ENCODE measurements around the gene SPRY4. TPM values are rescaled to one million over a fixed set of nuclear protein-coding genes. Genes with fewer than 3 reads are reported as not detected.

Gene SPRY4
- total and polyA plus RNA-seq, 2 of the 13 experiments (the other 11 are each of a cell fraction or from before 2014, with no cell fraction given), result 8.9 to 17.8 TPM

DNA sequence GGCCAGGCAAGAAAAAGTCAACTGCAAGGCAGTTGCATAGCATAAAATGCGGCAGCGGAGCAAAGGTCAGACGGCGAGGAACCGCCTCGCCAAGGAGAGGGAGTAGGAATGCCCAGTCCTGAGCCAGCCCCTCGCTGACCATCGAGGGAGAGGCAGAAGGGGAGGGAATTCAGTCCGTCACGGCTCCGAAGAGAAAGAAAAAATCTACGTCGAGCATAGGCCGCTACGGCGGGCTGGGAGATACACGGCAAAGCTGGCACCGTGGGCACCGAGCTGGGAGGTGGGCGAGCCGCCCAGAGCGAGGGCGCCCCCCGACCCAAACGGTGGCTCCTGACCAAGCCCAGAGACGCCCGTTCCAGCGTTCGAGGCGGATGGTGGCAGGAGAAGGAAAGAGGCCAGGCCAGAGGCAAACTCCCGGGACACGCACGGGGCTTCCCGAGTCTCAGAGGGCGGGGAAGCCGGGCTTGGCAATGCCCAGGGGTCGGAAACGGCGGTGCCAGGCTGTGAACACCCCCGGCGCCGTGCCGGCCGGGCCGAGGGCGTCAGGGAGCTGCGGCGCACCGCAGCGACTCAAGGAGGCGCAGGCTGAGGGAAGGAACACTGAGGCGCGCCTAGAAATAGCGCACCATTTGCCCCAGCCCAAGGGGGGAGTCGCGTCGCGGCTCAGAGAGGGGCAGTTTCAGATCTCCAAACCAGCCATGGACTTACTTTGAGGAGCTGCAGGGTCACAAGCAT lies 518 bp downstream of the SPRY4 start (continued):
- TF ChIP-seq, protein P1, sequence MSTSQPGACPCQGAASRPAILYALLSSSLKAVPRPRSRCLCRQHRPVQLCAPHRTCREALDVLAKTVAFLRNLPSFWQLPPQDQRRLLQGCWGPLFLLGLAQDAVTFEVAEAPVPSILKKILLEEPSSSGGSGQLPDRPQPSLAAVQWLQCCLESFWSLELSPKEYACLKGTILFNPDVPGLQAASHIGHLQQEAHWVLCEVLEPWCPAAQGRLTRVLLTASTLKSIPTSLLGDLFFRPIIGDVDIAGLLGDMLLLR (CRISPR knock-in tag; IDR thresholded peaks at IDR 0.05), result 0 out of 2 replicates have a peak, but pooled peaks have one; percentile 8
- TF ChIP-seq JUNB (CRISPR knock-in tag; IDR thresholded peaks at IDR 0.05; ENCODE audit: borderline replicate concordance), result no peak; the same call in 1 of the 2 replicates
- TF ChIP-seq, protein P2, sequence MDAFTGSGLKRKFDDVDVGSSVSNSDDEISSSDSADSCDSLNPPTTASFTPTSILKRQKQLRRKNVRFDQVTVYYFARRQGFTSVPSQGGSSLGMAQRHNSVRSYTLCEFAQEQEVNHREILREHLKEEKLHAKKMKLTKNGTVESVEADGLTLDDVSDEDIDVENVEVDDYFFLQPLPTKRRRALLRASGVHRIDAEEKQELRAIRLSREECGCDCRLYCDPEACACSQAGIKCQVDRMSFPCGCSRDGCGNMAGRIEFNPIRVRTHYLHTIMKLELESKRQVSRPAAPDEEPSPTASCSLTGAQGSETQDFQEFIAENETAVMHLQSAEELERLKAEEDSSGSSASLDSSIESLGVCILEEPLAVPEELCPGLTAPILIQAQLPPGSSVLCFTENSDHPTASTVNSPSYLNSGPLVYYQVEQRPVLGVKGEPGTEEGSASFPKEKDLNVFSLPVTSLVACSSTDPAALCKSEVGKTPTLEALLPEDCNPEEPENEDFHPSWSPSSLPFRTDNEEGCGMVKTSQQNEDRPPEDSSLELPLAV (CRISPR knock-in tag; conservative IDR thresholded peaks at IDR 0.05; ENCODE audit: low read depth), result no peak
- 0 out of 2 replicates have a peak, but pooled peaks have one; percentile 26 for TF ChIP-seq CHCHD3 (CRISPR knock-in tag; IDR thresholded peaks at IDR 0.05)
- TF ChIP-seq, protein P3, sequence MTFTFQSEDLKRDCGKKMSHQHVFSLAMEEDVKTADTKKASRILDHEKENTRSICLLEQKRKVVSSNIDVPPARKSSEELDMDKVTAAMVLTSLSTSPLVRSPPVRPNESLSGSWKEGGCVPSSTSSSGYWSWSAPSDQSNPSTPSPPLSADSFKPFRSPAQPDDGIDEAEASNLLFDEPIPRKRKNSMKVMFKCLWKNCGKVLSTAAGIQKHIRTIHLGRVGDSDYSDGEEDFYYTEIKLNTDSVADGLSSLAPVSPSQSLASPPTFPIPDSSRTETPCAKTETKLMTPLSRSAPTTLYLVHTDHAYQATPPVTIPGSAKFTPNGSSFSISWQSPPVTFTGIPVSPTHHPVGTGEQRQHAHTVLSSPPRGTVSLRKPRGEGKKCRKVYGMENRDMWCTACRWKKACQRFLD (CRISPR knock-in tag; IDR thresholded peaks at IDR 0.05; ENCODE audit: borderline replicate concordance), result 0 out of 2 replicates have a peak, but pooled peaks have one; percentile 27
- no peak for TF ChIP-seq ZNF10 (CRISPR knock-in tag; IDR thresholded peaks at IDR 0.05; ENCODE audit: borderline replicate concordance, low read depth)
- TF ChIP-seq ZNF549 (CRISPR knock-in tag; IDR thresholded peaks at IDR 0.05), result peak; percentile 47; the same call in 1 of the 2 replicates
- no peak for TF ChIP-seq HNRNPK (IDR thresholded peaks at IDR 0.05; ENCODE audit: low read depth, low read length, poor library complexity, severe bottlenecking)
- no peak for TF ChIP-seq KDM6A (CRISPR knock-in tag; IDR thresholded peaks at IDR 0.05; ENCODE audit: low read depth)
- TF ChIP-seq ZSCAN9 (CRISPR knock-in tag; IDR thresholded peaks at IDR 0.05; ENCODE audit: borderline replicate concordance), result 0 out of 2 replicates have a peak, but pooled peaks have one; percentile 3
- TF ChIP-seq ZIK1 (CRISPR knock-in tag; IDR thresholded peaks at IDR 0.05; ENCODE audit: borderline replicate concordance, low read depth), result 0 out of 2 replicates have a peak, but pooled peaks have one; percentile 38
- TF ChIP-seq RBFOX2 (IDR thresholded peaks at IDR 0.05; ENCODE audit: low read depth, low read length), result peak; percentile 79
- 0 out of 2 replicates have a peak, but pooled peaks have one; percentile 7 for TF ChIP-seq NAIF1 (CRISPR knock-in tag; IDR thresholded peaks at IDR 0.05; ENCODE audit: borderline replicate concordance)
- TF ChIP-seq SRY (CRISPR knock-in tag; IDR thresholded peaks at IDR 0.05), result peak; percentile 11; the same call in 1 of the 2 replicates
- TF ChIP-seq ZNF101 (CRISPR knock-in tag; IDR thresholded peaks at IDR 0.05; ENCODE audit: borderline replicate concordance, low read depth), result 0 out of 2 replicates have a peak, but pooled peaks have one; percentile 32
- TF ChIP-seq NFE2 (CRISPR knock-in tag; IDR thresholded peaks at IDR 0.05), result no peak
- peak; percentile 66 for TF ChIP-seq AGO2 (optimal IDR thresholded peaks at IDR 0.05; ENCODE audit: low read depth, low read length)
- peak; percentile 31; the same call in 1 of the 2 replicates for TF ChIP-seq MAF1 (CRISPR knock-in tag; IDR thresholded peaks at IDR 0.05; ENCODE audit: borderline replicate concordance)
- TF ChIP-seq, protein P4, sequence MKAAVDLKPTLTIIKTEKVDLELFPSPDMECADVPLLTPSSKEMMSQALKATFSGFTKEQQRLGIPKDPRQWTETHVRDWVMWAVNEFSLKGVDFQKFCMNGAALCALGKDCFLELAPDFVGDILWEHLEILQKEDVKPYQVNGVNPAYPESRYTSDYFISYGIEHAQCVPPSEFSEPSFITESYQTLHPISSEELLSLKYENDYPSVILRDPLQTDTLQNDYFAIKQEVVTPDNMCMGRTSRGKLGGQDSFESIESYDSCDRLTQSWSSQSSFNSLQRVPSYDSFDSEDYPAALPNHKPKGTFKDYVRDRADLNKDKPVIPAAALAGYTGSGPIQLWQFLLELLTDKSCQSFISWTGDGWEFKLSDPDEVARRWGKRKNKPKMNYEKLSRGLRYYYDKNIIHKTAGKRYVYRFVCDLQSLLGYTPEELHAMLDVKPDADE (CRISPR knock-in tag; IDR thresholded peaks at IDR 0.05), result peak; percentile 77; the same call in 1 of the 2 replicates
- TF ChIP-seq JUN (CRISPR knock-in tag; IDR thresholded peaks at IDR 0.05), result no peak
- peak; percentile 11; the same call in 1 of the 2 replicates for TF ChIP-seq FOSL1 (CRISPR knock-in tag; IDR thresholded peaks at IDR 0.05; ENCODE audit: borderline replicate concordance)
- no peak for TF ChIP-seq PPARG (CRISPR knock-in tag; conservative IDR thresholded peaks at IDR 0.05)
- no peak for TF ChIP-seq IKZF4 (CRISPR knock-in tag; IDR thresholded peaks at IDR 0.05; ENCODE audit: borderline replicate concordance, low read depth, not compliant biosample characterization)
- TF ChIP-seq THAP11 (CRISPR knock-in tag; IDR thresholded peaks at IDR 0.05), result no peak
- 0 out of 2 replicates have a peak, but pooled peaks have one; percentile 81 for TF ChIP-seq ZNF850 (CRISPR knock-in tag; conservative IDR thresholded peaks at IDR 0.05)

Measured in HepG2 (cell line).